ENCODE measurements around the gene FAM200C.

The FAM200C gene

DNA sequence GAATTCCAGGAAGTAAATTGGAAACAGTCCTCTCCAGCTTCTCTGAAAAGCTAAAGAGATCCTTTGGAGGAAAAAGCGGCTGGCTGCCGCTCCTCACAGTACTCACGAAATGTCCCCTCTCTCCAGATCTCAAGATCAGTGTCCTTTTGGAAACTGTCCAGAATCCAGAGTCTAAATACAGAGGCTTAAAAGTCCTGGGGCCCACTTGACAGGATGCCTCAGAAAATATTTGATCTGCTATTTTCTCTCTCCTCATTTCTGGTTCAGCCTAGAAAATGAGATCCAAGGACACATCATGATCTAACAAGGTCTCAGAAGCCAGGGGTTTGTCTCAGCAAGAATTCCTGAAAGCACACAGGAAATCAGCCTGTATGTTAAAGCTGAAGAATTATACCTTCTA, 36.6 kb downstream of the FAM200C start:
- H3K9me3 ChIP-seq (ENCODE audit: insufficient read depth, low read depth, low read length) = no peaks in the 10 kb centered on the region
- no peaks in the 10 kb centered on the region for H3K27me3 ChIP-seq (ENCODE audit: insufficient read depth, low read length)
- no peak overlapping the region for H3K27ac ChIP-seq (ENCODE audit: low read length)
- H3K9ac ChIP-seq (ENCODE audit: low read depth, low read length) = no peak overlapping the region
- H3K36me3 ChIP-seq (ENCODE audit: insufficient read depth, low read depth, low read length) = no peaks in the 10 kb centered on the region
- H3K4me1 ChIP-seq (ENCODE audit: insufficient read depth, low read length) = no peaks in the 10 kb centered on the region; the same call in 1 of the 2 replicates
- H3K4me3 ChIP-seq (ENCODE audit: low read length) = no peak overlapping the region

DNA sequence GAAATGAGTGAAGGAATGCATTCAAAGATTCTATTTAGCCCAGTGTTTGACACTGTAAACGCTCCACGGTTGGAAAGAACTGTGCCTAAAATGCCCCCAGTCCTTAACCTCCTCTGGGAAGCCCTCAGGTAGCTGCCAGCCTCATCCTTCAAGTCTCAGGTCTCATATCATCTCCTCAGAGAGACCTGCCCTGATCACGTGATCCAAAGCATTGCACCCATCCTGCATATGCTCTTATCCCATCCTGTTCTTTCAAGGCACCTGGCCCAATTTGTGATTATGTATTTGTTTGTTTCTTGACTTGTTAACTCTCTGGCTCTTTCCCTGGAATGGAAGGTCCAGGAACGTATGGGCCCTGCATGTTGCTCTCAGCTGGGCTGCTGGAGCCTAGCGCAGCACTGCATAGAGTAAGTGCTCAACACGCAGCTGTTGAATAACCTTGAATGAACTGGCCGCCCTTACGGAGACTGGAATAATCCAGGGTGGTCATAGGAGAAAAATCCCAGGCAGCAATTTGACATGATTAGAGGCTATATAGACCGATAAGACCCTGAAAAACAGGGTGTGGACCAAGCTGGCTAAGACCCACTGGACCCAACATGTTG, 38.1 kb downstream of the FAM200C start:
- no peak overlapping the region for H3K4me3 ChIP-seq (ENCODE audit: low read length)
- no peak overlapping the region for H3K27ac ChIP-seq (ENCODE audit: low read length)
- no peaks in the 10 kb centered on the region for H3K27me3 ChIP-seq (ENCODE audit: insufficient read depth, low read length)
- H3K36me3 ChIP-seq (ENCODE audit: insufficient read depth, low read depth, low read length) = no peaks in the 10 kb centered on the region
- H3K9me3 ChIP-seq (ENCODE audit: insufficient read depth, low read depth, low read length) = no peaks in the 10 kb centered on the region
- no peak overlapping the region for H3K9ac ChIP-seq (ENCODE audit: low read depth, low read length)
- no peaks in the 10 kb centered on the region; the same call in 1 of the 2 replicates for H3K4me1 ChIP-seq (ENCODE audit: insufficient read depth, low read length)

DNA sequence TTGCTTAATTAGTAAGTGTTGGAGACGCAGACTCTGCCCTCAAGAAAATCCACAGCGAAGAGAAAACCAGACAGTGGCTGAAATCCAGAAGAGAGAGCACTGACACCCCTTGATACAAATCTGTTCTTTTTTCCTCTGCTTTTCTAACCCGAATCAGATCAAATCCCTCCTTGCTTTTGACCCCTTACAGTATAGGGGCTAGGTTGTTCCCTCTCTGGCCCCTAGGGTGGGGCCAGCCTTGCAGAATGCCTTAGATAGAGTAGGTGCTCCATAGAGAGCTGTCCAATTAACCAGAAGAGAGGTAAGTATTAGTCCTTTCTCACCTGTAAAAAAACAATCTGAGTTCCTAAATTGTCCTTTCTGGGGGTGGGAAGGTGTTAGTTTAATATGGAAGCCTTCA, 39.5 kb downstream of the FAM200C start:
- H3K9ac ChIP-seq (ENCODE audit: low read depth, low read length) = no peak overlapping the region
- no peaks in the 10 kb centered on the region for H3K9me3 ChIP-seq (ENCODE audit: insufficient read depth, low read depth, low read length)
- no peak overlapping the region for H3K4me3 ChIP-seq (ENCODE audit: low read length)
- no peaks in the 10 kb centered on the region for H3K27me3 ChIP-seq (ENCODE audit: insufficient read depth, low read length)
- no peaks in the 10 kb centered on the region for H3K4me1 ChIP-seq (ENCODE audit: insufficient read depth, low read length)
- no peak overlapping the region for H3K27ac ChIP-seq (ENCODE audit: low read length)
- no peaks in the 10 kb centered on the region for H3K36me3 ChIP-seq (ENCODE audit: insufficient read depth, low read depth, low read length)

DNA sequence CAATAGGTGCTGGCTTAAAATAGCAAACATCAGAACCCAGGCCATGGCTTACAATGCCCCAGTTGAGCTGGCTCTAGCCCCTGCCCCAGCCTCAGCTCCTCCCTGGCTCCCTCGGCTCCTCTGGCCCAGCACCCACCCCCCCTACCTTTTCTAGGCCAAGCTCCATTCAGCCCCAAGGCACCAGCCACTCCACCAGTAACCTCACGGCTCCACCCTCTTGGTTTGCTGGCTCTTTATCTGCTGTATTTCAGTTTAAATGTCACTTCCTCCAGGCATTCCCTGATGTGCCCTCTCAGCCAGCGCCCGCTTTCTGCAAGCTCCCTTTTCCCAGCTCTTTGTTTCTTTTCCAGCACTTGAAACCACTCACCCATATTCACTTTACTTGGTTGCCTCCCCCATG, 40.0 kb downstream of the FAM200C start:
- no peak overlapping the region for H3K4me3 ChIP-seq (ENCODE audit: low read length)
- no peaks in the 10 kb centered on the region for H3K36me3 ChIP-seq (ENCODE audit: insufficient read depth, low read depth, low read length)
- no peak overlapping the region for H3K9ac ChIP-seq (ENCODE audit: low read depth, low read length)
- H3K9me3 ChIP-seq (ENCODE audit: insufficient read depth, low read depth, low read length) = no peaks in the 10 kb centered on the region
- no peaks in the 10 kb centered on the region for H3K4me1 ChIP-seq (ENCODE audit: insufficient read depth, low read length)
- H3K27ac ChIP-seq (ENCODE audit: low read length) = no peak overlapping the region
- H3K27me3 ChIP-seq (ENCODE audit: insufficient read depth, low read length) = no peaks in the 10 kb centered on the region

- Histone ChIP-seq H3K27ac (ENCODE audit: low read length) (no peak overlapping the region), H3K27me3 (ENCODE audit: insufficient read depth, low read length) (no peaks in the 10 kb centered on the region), H3K4me1 (ENCODE audit: insufficient read depth, low read length) (no peaks in the 10 kb centered on the region), H3K36me3 (ENCODE audit: insufficient read depth, low read depth, low read length) (no peaks in the 10 kb centered on the region), H3K4me3 (ENCODE audit: low read length) (no peak overlapping the region), H3K9ac (ENCODE audit: low read depth, low read length) (no peak overlapping the region), H3K9me3 (ENCODE audit: insufficient read depth, low read depth, low read length) (no peaks in the 10 kb centered on the region)
These were observed 40.6 kb downstream of the FAM200C start for GRCh38 chr5:160359242-160359641.

GRCh38 chr5:160357861-160358411, 41.9 kb downstream of the FAM200C start:
- no peak overlapping the region for H3K4me3 ChIP-seq (ENCODE audit: low read length)
- H3K36me3 ChIP-seq (ENCODE audit: insufficient read depth, low read depth, low read length) = no peaks in the 10 kb centered on the region
- no peaks in the 10 kb centered on the region for H3K4me1 ChIP-seq (ENCODE audit: insufficient read depth, low read length)
- no peak overlapping the region for H3K9ac ChIP-seq (ENCODE audit: low read depth, low read length)
- no peaks in the 10 kb centered on the region for H3K27me3 ChIP-seq (ENCODE audit: insufficient read depth, low read length)
- H3K9me3 ChIP-seq (ENCODE audit: insufficient read depth, low read depth, low read length) = no peaks in the 10 kb centered on the region
- no peak overlapping the region for H3K27ac ChIP-seq (ENCODE audit: low read length)

- Histone ChIP-seq H3K9ac (ENCODE audit: low read depth, low read length) (no peak overlapping the region), H3K36me3 (ENCODE audit: insufficient read depth, low read depth, low read length) (no peaks in the 10 kb centered on the region), H3K4me1 (ENCODE audit: insufficient read depth, low read length) (no peaks in the 10 kb centered on the region), H3K27me3 (ENCODE audit: insufficient read depth, low read length) (no peaks in the 10 kb centered on the region), H3K27ac (ENCODE audit: low read length) (no peak overlapping the region), H3K4me3 (ENCODE audit: low read length) (no peak overlapping the region), H3K9me3 (ENCODE audit: insufficient read depth, low read depth, low read length) (no peaks in the 10 kb centered on the region)
These were observed 42.5 kb downstream of the FAM200C start for GRCh38 chr5:160357394-160357793.

GRCh38 chr5:160356550-160357347, 43.1 kb downstream of the FAM200C start:
- Histone ChIP-seq H3K9ac (ENCODE audit: low read depth, low read length) (no peak overlapping the region), H3K27ac (ENCODE audit: low read length) (no peak overlapping the region), H3K4me3 (ENCODE audit: low read length) (no peak overlapping the region), H3K36me3 (ENCODE audit: insufficient read depth, low read depth, low read length) (no peaks in the 10 kb centered on the region), H3K4me1 (ENCODE audit: insufficient read depth, low read length) (no peaks in the 10 kb centered on the region), H3K9me3 (ENCODE audit: insufficient read depth, low read depth, low read length) (no peaks in the 10 kb centered on the region), H3K27me3 (ENCODE audit: insufficient read depth, low read length) (no peaks in the 10 kb centered on the region)

- Histone ChIP-seq H3K9ac (ENCODE audit: low read depth, low read length) (no peak overlapping the region), H3K4me3 (ENCODE audit: low read length) (no peak overlapping the region), H3K36me3 (ENCODE audit: insufficient read depth, low read depth, low read length) (no peaks in the 10 kb centered on the region), H3K4me1 (ENCODE audit: insufficient read depth, low read length) (no peaks in the 10 kb centered on the region), H3K9me3 (ENCODE audit: insufficient read depth, low read depth, low read length) (no peaks in the 10 kb centered on the region), H3K27ac (ENCODE audit: low read length) (no peak overlapping the region), H3K27me3 (ENCODE audit: insufficient read depth, low read length) (no peaks in the 10 kb centered on the region)
These were observed 45.2 kb downstream of the FAM200C start for GRCh38 chr5:160354666-160355065.

GRCh38 chr5:160353379-160353778, 46.5 kb downstream of the FAM200C start:
- H3K9ac ChIP-seq (ENCODE audit: low read depth, low read length) = no peak overlapping the region
- no peak overlapping the region for H3K27ac ChIP-seq (ENCODE audit: low read length)
- no peaks in the 10 kb centered on the region for H3K36me3 ChIP-seq (ENCODE audit: insufficient read depth, low read depth, low read length)
- H3K4me1 ChIP-seq (ENCODE audit: insufficient read depth, low read length) = no peaks in the 10 kb centered on the region; the same call in 1 of the 2 replicates
- H3K4me3 ChIP-seq (ENCODE audit: low read length) = no peak overlapping the region
- H3K9me3 ChIP-seq (ENCODE audit: insufficient read depth, low read depth, low read length) = no peaks in the 10 kb centered on the region
- H3K27me3 ChIP-seq (ENCODE audit: insufficient read depth, low read length) = no peaks in the 10 kb centered on the region

DNA sequence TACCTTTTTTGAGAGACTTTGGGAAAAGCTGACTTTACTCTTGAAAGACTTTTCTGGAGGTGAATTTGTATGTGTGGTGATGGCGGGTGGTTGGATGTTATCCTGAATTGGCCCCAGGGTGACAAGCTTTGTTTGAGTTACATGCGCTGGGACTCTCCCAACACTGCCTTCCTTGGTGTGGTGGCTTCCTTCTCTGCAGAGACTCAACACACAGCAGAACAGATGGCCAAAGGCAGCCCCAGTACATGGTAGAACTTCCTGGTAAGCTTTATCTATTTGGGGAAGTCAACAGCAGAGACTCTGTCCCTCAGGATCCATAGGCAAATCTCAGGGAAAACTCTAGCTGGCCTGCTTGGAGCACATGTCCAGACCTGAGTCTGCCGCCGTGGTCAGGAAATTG, 47.5 kb downstream of the FAM200C start:
- Histone ChIP-seq H3K36me3 (ENCODE audit: insufficient read depth, low read depth, low read length) (no peaks in the 10 kb centered on the region), H3K4me3 (ENCODE audit: low read length) (no peak overlapping the region), H3K9me3 (ENCODE audit: insufficient read depth, low read depth, low read length) (no peaks in the 10 kb centered on the region), H3K9ac (ENCODE audit: low read depth, low read length) (no peak overlapping the region), H3K27ac (ENCODE audit: low read length) (no peak overlapping the region), H3K4me1 (ENCODE audit: insufficient read depth, low read length) (no peaks in the 10 kb centered on the region; the same call in 1 of the 2 replicates), H3K27me3 (ENCODE audit: insufficient read depth, low read length) (no peaks in the 10 kb centered on the region)

GRCh38 chr5:160349935-160350303, 49.9 kb downstream of the FAM200C start:
- Histone ChIP-seq H3K9ac (ENCODE audit: low read depth, low read length) (no peak overlapping the region), H3K36me3 (ENCODE audit: insufficient read depth, low read depth, low read length) (no peaks in the 10 kb centered on the region), H3K27ac (ENCODE audit: low read length) (no peak overlapping the region), H3K4me1 (ENCODE audit: insufficient read depth, low read length) (peaks cover 4% of the 10 kb centered on the region), H3K9me3 (ENCODE audit: insufficient read depth, low read depth, low read length) (no peaks in the 10 kb centered on the region), H3K4me3 (ENCODE audit: low read length) (no peak overlapping the region), H3K27me3 (ENCODE audit: insufficient read depth, low read length) (no peaks in the 10 kb centered on the region)

Data from iPS-20b (cell line).